Heart right ventricle (tissue), 16 donors: ENCODE results near the gene ACTR3. TPM values are rescaled to one million over a fixed set of nuclear protein-coding genes. Genes with fewer than 3 reads are reported as not detected.

Experiments
- ATAC-seq, 8 donors: fragments of 200-7000 bp; cut with Tn5 transposase; one replicate each; pipeline ENCODE4 v1.9.1; 2020; ENCODE audit warnings: mild to moderate bottlenecking in 8 of 8, moderate library complexity in 8 of 8, moderate number of reproducible peaks in 1 of 8
- DNase-seq, 2 donors: peaks; one replicate each; pipeline ENCODE4 v3.0.0-alpha.2; 2020
- H3K27ac ChIP-seq, 10 donors: fragments of 200-600 bp; sonication (generic) in 2 of 10; one replicate each; pipeline versions ENCODE4 v1.5.0 to v1.8.0; 2020 to 2022; ENCODE audit warnings: mild to moderate bottlenecking in 3 of 10
- H3K27me3 ChIP-seq, 7 donors: fragments of 200-600 bp; one replicate each; pipeline ENCODE4 v1.8.0; 2021 to 2022; ENCODE audit warnings: mild to moderate bottlenecking in 2 of 7
- H3K36me3 ChIP-seq, 9 donors: fragments of 200-600 bp; sonication (generic) in 1 of 9; one replicate each; pipeline versions ENCODE4 v1.5.0 to v1.8.0; 2020 to 2022; ENCODE audit warnings: mild to moderate bottlenecking in 2 of 9
- H3K4me1 ChIP-seq, 9 donors: fragments of 200-600 bp; sonication (generic) in 1 of 9; one replicate each; pipeline versions ENCODE4 v1.5.0 to v1.8.0; 2020 to 2022; ENCODE audit warnings: mild to moderate bottlenecking in 4 of 9
- H3K4me3 ChIP-seq, 10 donors: fragments of 200-600 bp; sonication (generic) in 2 of 10; one replicate each; pipeline versions ENCODE4 v1.5.0 to v1.8.0; 2020 to 2022; ENCODE audit warnings: mild to moderate bottlenecking in 7 of 10, moderate library complexity in 2 of 10
- H3K9me3 ChIP-seq, 11 donors: fragments of 200-600 bp in 10 of 11; sonication (generic) in 2 of 11; one replicate each; pipeline versions ENCODE4 v1.5.0 to v1.8.0; 2013 to 2022; ENCODE audit warnings: mild to moderate bottlenecking in 2 of 11, control low read depth in 1 of 11, moderate library complexity in 1 of 11
- CTCF ChIP-seq, 9 donors: fragments of 200-600 bp; sonication (generic) in 2 of 9; IDR thresholded peaks; one replicate each; pipeline versions ENCODE4 v1.5.0 to v1.8.0; 2021 to 2022; ENCODE audit warnings: antibody characterized with exemption in 9 of 9, mild to moderate bottlenecking in 5 of 9, moderate library complexity in 1 of 9
- WGBS, 2 donors: extraction: QIAGEN DNeasy Blood & Tissue Kit; methylation state at CpG; one replicate each; pipeline ENCODE4 v1.1.7; 2013; ENCODE audit warnings: inconsistent platforms in 1 of 2; 5-methylcytosine and 5-hydroxymethylcytosine counted together
- intact Hi-C, 10 donors: fragments of 100-400 bp; cut with DNase I; formaldehyde crosslinking; loops; one replicate each; pipeline versions ENCODE4 v1.11.1 to v1.14.2; 2022
- polyA plus RNA-seq, 2 donors: library from polyadenylated mRNA; stranded (reverse); fragments of 200-250 nt; gene quantifications; one replicate each; pipeline ENCODE4 v1.2.3, GENCODE V29; 2013
- total RNA-seq, 10 donors: library from RNA; stranded (reverse); fragmentation: NEBNext Ultra II Directional in 3 of 10; extraction: Animal tissue kit (Norgen Biotek cat#: 25700) in 3 of 10; gene quantifications; one replicate each; pipeline versions ENCODE4 v1.2.1 to v1.2.4, GENCODE V29; 2021 to 2023
- donor health status: Arrhythmogenic right ventricular cardiomyopathy.
- donor health status: ischemic (EF 13 %, LVEDD 7.1; RV severe dilation, severe dysfunction).
- donor health status: healthy with polysubstance abuse.
- donor health status: DM: no; HTN: yes; CAD: no.
- donor health status: DM: no; HTN: no; CAD: no.
- donor health status: ischemic (EF 25% LVEDD 6.9; RV normal size, moderate dysfunction).
- donor health status: ischemic (EF 25% LVEDD 5.7; RV mildly dilated, moderate dysfunction).
- donor health status: healthy.
- donor health status: DM: yes; HTN: yes; CAD: no.
- donor health status: Ischemic cardiomyopathy.
- donor health status: ischemic (EF 35%, LVEDD 5.7; RV mildly dilated, moderate dysfunction).
- donor health status: nonischemic (EF 11% LVEDD 7.7; RV severe dilation, severe dysfunction).
- donor health status: DM: yes; HTN: yes; CAD: no.
- donor health status: PGD.
- donor health status: ischemic (EF 29% LVEDD 5.4; RV normal size, mild dysfunction).
- donor health status: nonischemic (EF 23%, LVEDD 6.1; RV moderate dilation, normal function).

The ACTR3 gene
- total and polyA plus RNA-seq, 12 donors, result 12.7 to 167 (median 112) TPM

DNA sequence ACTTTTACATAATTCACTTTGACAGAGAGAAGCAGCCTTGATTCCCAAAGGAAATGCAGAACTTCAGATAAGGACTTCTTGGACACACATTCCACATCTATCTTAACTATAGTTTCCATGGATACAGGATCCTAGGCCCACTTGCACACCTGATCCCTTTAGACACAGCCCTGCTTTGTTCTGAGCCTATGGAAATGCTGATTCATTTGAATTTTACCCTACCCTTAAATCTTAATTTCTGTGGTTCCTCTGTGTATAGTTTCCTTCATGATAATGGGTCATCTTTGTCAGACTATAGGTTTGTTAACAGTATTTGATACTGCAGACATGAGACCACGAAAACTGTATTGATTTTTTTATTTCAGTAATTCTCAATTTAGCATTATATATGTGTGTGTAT lies 77.4 kb downstream of the ACTR3 start:
- 97 to 100% methylated on average over 1 of the region's 1 CpG for whole genome bisulfite sequencing, 2 donors

DNA sequence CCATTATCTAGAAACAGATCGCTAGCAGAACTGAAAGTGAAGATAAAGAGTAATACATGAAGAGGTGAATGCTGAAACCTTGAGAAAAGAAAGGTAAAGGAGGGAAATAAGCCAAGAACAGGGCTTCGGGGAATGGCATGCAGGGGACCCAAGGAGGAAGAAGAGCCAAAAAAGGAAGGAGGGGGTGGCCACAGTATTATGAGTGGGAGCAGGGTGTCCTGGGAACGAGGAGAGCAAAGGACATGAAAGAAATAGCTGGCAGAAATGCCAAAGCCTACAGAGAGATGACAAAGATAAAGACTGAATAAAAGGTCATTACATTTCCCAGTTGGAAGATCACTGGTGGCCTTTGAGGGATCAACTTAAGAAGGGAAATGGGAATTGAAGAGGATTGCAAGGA lies 82.9 kb downstream of the ACTR3 start:
- no peak overlapping the region for H3K27ac ChIP-seq
- no peaks in the 10 kb centered on the region for H3K9me3 ChIP-seq
- 86% methylated on average over 3 of the region's 3 CpGs for WGBS, 2 donors
- peaks cover 0 to 6% (median 0%) of the 10 kb centered on the region in 9 donors for H3K4me1 ChIP-seq
- H3K4me3 ChIP-seq, result no peak overlapping the region
- intact Hi-C loops, result loop anchor here in 2 of 10 donors (10.0 kb wide), 2 partner anchors 572 to 582 kb away; no protein-coding TSS in a partner anchor
- no peak for DNase-seq
- no peak for ATAC-seq
- H3K36me3 ChIP-seq, result peaks cover 0 to 61% (median 0%) of the 10 kb centered on the region in 9 donors
- no peak for TF ChIP-seq CTCF (IDR thresholded peaks at IDR 0.05)
- no peaks in the 10 kb centered on the region for H3K27me3 ChIP-seq

More for the DNA sequence above, 77.4 kb downstream of the ACTR3 start:
- Histone ChIP-seq H3K4me3 (no peak overlapping the region), H3K27me3 (no peaks in the 10 kb centered on the region), H3K36me3 (peaks cover 0 to 49% (median 0%) of the 10 kb centered on the region in 9 donors), H3K9me3 (no peaks in the 10 kb centered on the region), H3K27ac (no peak overlapping the region), H3K4me1 (peaks cover 0 to 18% (median 7%) of the 10 kb centered on the region in 9 donors)
- TF ChIP-seq CTCF (IDR thresholded peaks at IDR 0.05), result no peak
- intact Hi-C loops, result no loop called here
- ATAC-seq (no peak), DNase-seq (no peak)

DNA sequence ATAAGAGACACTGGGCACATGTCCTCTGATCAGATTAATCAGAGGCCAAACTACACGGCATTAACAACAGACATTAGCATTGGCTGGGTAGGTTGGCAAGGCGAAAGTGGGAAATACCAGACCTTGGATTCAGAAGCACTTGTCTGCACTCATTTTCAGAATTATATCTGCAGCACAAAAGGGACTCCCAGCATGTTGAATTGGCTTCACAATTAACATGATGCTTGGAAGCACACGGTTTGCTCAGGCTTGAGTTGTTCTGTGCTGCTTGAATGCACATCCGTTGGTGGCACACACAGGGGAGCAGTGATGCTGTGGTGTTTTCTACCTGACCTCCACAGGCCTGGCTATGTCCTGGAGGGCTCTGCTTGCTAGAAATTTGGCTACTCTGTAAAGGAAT lies 83.9 kb downstream of the ACTR3 start:
- DNase-seq (no peak), ATAC-seq (no peak)
- H3K4me1 ChIP-seq, result peaks cover 0 to 11% (median 0%) of the 10 kb centered on the region in 9 donors
- no peak overlapping the region for H3K27ac ChIP-seq
- no peaks in the 10 kb centered on the region for H3K9me3 ChIP-seq
- peaks cover 0 to 61% (median 0%) of the 10 kb centered on the region in 9 donors for H3K36me3 ChIP-seq
- TF ChIP-seq CTCF (IDR thresholded peaks at IDR 0.05), result no peak
- intact Hi-C loops, result loop anchor here in 2 of 10 donors (10.0 kb wide), 2 partner anchors 571 to 581 kb away; no protein-coding TSS in a partner anchor
- no peaks in the 10 kb centered on the region for H3K27me3 ChIP-seq
- no peak overlapping the region for H3K4me3 ChIP-seq
- 74 to 77% methylated on average over 4 of the region's 4 CpGs for WGBS, 2 donors

DNA sequence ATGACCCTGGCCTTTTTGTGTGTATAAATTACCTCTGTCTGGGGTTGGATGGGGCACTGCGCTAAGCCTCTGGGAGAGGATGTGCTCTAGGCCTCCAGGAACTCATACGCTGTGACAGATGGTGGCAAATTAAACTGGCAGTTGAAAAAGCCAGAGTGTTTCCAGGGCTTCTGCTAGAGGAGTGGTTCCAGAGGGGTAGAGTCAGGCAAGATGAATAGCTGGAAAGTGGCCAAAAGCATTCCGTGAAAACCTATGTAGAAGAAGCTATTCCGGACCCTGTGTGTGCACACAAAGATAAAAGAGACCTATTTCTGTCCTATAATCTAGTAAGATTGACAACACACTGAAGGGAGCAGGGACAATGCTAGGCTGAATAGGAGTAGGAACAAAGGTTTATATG lies 84.8 kb downstream of the ACTR3 start:
- TF ChIP-seq CTCF (IDR thresholded peaks at IDR 0.05), result no peak
- peaks cover 0 to 54% (median 0%) of the 10 kb centered on the region in 9 donors for H3K36me3 ChIP-seq
- intact Hi-C loops, result loop anchor here in 5 of 10 donors (5.0 to 10.0 kb wide), 3 partner anchors 570 to 580 kb away; no protein-coding TSS in a partner anchor
- WGBS, 2 donors, result 61 to 66% methylated on average over 4 of the region's 4 CpGs
- no peaks in the 10 kb centered on the region for H3K27me3 ChIP-seq
- peaks cover 0 to 7% (median 0%) of the 10 kb centered on the region in 11 donors for H3K9me3 ChIP-seq
- DNase-seq (no peak), ATAC-seq (no peak)
- no peak overlapping the region for H3K27ac ChIP-seq
- H3K4me3 ChIP-seq, result no peak overlapping the region
- peaks cover 0 to 11% (median 0%) of the 10 kb centered on the region in 9 donors for H3K4me1 ChIP-seq
